GM20000 (cell line): Measurements from ENCODE around the gene PLEKHD1.
A peak's percentile ranks its signal among the peaks of the same experiment; 100 is the strongest.

ENCODE experiments used
- DNase-seq: peaks from one replicate; pipeline ENCODE4 v3.0.0; 2012; ENCODE audit warnings: low spot score
- TF ChIP-seq, protein P1 (sequence below): IDR thresholded peaks from 2 replicates; pipeline ENCODE4 v1.5.1; 2012; ENCODE audit warnings: mild to moderate bottlenecking, control low read depth; ENCODE audit errors: extremely low read depth, missing control alignments

PLEKHD1 gene

GRCh38 chr14:69539631-69540410 is 55.3 kb downstream of the PLEKHD1 start:
- TF ChIP-seq, protein P1, sequence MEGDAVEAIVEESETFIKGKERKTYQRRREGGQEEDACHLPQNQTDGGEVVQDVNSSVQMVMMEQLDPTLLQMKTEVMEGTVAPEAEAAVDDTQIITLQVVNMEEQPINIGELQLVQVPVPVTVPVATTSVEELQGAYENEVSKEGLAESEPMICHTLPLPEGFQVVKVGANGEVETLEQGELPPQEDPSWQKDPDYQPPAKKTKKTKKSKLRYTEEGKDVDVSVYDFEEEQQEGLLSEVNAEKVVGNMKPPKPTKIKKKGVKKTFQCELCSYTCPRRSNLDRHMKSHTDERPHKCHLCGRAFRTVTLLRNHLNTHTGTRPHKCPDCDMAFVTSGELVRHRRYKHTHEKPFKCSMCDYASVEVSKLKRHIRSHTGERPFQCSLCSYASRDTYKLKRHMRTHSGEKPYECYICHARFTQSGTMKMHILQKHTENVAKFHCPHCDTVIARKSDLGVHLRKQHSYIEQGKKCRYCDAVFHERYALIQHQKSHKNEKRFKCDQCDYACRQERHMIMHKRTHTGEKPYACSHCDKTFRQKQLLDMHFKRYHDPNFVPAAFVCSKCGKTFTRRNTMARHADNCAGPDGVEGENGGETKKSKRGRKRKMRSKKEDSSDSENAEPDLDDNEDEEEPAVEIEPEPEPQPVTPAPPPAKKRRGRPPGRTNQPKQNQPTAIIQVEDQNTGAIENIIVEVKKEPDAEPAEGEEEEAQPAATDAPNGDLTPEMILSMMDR: no peak
- DNase-seq: no peak

GRCh38 chr14:69540654-69541335 is 56.3 kb downstream of the PLEKHD1 start:
- TF ChIP-seq, protein P1: no peak
- no peak for DNase-seq

DNA sequence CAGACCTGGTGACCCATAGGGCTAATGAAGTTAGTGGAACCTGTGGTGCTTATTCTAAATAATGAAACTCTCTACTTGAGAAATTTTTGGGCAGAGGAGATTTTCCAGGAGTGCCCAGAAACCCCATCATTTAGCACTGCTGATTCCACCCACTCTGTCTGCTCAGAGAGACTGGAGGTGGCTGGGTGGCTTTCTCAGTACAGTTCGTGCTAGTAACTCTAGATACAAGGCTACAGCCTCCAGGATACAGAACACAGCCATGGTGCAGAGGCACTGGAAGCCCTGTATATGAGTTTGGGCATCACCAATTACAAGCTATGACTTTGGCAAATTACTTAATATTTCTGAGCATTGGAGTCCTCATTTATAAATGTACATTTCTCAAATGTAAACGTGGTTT is 57.8 kb downstream of the PLEKHD1 start:
- TF ChIP-seq, protein P1: no peak
- DNase-seq: no peak

DNA sequence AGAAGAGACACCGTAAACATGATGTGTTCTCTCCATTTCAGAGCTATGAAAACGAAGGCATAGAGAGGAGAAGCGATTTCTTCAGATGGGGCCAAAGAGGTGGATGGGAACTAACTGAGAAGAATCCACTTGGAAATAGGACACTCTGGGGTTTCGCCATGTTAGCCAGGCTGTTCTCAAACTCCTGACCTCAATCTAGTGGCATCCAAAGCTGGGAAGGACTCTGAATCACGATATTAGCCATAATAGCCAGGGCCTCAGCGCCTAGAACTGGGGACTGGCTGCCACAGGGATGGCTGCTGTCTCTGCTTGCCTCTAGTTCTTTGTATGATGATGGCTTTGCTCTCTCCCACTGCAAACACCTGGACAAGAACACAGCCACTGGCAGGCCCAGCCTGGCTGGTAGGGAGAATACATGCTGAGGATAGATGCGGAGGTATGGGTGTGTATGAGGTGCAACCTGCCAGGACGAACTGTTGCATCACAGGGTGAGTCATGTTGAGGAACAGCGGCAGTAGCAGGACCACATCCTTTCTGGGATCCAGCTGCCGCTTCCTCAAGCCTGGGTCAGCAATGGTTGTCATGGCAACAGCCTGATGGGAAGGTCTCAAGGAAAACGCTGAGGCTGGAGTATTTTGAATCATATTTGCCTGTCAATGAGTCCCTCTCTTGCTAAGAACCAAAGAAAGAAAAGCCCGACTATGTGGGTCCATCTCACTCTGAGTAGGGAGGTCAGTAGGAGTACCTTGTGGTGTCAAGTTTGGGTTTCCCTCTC is 59.0 kb downstream of the PLEKHD1 start:
- DNase-seq: no peak
- TF ChIP-seq, protein P1: no peak

DNA sequence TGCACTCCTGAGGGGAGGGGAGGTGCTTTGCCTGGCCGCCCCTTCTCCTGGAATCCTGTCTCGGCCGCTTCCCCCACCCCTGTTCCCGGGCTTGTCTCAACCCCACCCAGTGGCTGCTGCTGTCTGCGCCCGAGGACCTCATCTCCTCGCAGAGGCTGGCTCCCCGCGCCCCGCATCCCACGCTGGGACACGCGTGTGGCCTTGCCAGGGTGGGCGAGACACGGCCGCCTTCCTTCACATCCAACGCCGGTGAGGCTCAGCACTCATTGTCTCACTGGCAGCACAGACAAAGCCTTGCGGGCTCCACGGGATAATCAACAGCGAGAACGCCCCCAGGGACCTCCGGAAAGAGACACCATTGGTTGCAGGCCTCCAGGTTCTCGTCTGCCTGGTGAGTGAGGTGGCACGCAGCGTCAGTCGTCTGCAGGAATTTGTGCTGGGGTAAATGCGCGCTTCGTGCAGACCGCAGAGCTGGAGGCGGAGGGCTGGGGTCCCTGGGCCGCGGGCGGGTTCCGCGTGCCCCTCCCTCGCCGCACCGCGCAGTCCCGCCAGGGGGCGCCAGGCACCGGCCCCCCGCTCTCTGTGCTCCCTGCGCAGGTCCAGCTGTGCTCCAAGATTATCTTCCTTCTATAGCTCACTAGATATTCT is 63.3 kb downstream of the PLEKHD1 start:
- peak; percentile 58 for DNase-seq

DNA sequence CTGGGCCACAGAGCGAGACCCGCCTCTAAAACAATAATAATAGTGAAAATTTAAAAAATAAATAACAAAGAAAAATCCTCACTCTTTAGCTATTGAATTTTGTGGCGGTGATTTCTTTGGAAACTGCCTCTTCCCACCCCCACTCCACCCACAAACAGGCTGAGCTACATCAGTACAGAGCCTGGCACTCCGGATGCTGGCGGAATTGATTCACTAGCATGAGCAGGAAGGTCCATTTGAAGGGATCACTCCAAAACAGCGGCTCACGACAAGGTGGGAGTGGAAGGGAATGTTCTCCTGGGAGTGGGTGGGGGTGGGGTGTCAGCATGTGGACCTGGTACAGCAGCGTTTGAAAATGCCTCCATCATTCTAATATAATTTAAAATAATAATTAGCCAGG is 64.0 kb downstream of the PLEKHD1 start:
- TF ChIP-seq, protein P1: no peak
- no peak for DNase-seq

More for the DNA sequence above, 63.3 kb downstream of the PLEKHD1 start:
- TF ChIP-seq, protein P1: peak; percentile 64
